GM10847 (cell line): Measurements from ENCODE around the gene PAX3.

Experiments used
- POLR2A ChIP-seq: IDR thresholded peaks from 2 replicates; pipeline ENCODE4 v1.6.1; 2011; ENCODE audit not compliant: insufficient read length; ENCODE audit errors: extremely low read depth

The PAX3 gene

DNA sequence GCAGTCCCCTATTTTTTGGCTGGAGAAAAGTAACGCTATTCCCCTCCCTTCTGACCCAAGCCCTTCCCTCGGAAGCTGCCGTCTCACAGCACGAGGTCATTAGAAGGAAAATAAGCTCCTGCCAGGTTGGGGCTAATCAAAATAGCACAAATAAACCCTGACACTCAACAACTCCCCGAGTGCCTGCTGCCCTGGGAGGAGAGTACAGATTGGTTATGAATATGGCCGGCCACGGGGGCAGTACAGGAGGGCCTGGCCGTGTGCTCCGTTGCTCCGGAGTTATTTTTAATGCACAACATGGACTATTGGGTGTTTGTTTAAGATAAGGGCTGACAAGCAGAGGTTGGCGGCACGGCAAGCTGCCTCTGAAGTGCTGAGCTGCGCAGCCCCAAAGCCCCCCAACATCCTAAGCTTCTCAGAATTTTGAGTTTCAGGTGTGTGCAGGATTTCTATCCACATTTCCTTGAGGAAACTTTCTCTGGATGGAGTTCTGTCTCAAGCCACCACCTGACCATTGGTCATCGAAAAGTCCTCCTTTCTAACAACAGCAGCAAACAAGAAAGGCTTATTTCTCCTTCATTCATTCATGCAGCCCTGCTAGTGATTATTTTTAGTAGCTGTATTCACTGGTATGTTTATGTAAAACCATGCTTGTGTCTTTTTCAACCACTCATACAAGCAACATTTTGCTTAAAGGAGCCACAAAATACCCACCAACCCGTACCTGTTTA is 58.7 kb downstream of the PAX3 start:
- no peak for TF ChIP-seq POLR2A

DNA sequence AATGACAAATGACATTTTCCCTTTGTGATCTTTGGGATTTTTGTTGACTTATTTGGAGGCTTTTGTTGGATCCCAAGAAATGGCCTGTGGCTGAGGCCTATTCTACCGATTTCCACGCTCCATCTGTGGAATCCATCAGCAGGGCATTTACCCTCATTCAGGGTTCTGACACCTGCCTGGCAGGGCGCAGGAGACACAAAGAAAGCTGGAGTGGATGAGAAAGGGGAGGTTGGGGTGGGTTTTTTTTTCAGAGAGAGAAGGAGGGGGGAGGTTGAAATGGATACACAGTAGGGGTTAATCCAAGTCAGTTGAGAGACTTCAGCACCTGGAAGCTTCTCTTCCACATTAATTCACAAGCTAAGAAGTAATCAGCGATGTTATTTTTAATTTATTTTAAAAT is 59.7 kb downstream of the PAX3 start:
- no peak for TF ChIP-seq POLR2A

DNA sequence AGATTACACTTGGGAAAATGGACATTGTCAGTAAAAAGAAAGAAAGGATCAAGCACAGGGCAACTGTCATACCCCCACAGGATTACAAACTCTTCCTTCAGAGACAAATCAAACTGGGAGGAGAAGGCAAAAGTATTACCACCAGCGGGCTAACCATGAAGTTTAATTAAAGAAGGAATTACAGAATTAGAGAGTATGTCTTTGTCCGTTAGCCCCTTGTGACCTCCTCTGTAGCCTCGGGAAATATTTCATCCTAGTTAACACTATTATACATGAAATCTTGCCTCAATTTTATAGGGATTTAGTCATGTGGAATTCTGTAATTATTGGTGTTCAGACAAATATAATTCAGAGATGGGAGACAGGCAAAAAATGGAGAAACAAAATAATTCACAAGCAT is 60.7 kb downstream of the PAX3 start:
- TF ChIP-seq POLR2A, result no peak

DNA sequence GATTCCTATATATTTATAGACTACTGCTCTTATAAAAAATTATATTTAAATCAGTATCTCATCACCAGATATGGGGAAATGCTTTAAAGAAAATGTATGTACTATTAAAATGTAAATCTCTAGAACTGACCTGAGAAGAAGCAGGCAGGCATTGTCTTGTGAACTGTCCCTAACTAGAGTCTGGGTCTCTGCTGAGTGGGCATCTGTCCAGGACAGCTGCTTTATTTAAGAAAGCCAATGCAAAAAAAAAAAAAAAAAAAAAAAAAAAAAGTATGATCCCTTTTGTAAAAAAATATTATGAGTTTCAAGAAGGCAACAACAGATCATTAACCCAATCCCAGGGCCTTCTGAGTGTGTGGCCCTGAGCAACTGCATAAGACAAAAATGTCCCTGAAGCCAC is 66.0 kb downstream of the PAX3 start:
- TF ChIP-seq POLR2A, result no peak

DNA sequence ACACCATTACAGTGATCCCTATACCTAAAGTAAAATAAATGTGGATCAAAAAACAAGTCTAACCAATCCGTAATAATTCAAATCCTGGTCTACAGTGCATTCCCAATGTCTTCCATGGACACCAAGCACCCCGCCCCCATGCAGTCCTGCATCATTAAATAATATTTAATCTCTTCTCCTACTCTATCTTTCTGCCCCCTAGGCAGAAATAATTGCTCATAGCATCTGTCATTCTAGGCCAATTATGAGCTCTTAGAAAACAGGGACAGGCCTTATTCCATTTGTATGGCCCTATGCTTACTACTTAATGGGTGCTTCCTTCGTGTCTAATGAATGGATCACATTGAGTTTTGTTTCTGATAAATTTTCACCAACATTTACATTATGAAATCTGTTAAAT is 66.4 kb downstream of the PAX3 start:
- TF ChIP-seq POLR2A, result no peak

DNA sequence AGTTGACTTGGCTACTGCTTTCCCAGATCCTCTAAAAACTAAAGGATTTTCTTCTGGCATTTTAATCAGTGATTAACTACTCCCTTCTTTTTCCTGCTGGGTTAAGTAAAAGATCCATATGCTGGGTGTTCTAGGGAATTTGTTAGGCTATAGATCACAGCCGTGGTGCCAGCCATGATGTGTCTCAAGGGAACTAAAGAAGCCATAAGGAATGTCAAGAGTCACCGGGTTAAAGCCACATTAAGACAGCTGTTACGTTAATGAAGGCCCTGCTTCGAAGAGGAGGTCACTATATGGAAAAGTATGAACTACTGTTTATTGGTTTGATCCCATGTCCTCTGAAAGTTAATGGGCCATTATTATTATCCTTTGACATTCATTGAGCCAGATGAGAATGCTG is 70.7 kb downstream of the PAX3 start:
- no peak for TF ChIP-seq POLR2A

DNA sequence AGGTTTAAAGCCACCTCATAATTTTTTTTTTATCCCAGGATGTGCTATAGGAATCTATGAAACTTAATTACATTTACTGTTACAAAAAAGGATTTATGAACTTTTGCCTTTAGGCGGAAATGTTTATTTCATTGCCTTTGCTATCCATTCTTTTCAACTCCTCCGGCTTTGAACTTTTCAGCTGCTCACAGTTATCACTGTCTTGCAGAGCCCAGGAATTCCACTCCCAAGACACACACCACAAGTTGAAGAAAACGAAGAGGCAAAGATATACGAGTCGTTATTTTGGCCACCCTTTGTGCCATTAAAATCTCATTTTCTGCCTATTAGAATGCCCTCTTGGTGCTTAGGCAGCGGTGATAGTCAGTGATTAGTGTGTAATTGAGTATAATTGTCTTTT is 80.0 kb downstream of the PAX3 start:
- no peak for TF ChIP-seq POLR2A

DNA sequence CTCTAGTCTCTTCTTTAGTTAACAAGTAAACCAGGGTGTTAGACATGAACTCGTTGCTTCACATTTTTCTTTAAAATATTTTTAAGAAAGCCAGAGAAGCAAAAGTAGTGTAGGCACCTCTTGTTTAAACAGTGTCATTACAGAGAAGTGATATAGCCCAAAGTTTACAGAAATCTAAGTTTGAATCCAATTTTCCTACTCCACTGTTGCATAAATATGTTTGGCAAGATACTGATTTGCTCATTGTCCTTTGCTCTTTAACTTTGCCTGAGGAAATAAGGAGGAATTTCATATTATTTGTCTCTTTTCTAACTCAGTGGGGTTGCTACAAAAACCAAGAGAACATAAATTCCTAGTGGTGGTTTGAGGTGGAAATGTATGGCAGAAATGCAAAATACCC is 81.1 kb downstream of the PAX3 start:
- no peak for TF ChIP-seq POLR2A

DNA sequence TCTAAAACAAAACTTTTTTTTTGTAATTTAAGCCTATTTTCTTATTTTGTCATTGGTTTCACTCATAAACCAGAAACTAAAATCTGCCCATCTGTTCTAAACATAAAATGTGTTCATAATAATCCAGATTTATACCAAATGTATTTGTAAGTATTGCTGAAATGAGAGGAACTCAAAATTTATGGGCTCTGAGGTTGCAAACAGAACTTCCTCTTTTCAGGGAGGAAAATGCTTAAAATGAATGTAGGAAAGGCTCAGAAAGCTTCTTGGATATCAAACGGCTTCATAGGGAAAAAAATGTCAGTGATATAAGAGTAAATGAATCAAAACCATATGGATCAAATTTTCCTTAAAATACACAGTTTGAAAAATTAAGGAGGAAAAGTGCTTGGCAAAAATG is 83.9 kb downstream of the PAX3 start:
- no peak for TF ChIP-seq POLR2A

DNA sequence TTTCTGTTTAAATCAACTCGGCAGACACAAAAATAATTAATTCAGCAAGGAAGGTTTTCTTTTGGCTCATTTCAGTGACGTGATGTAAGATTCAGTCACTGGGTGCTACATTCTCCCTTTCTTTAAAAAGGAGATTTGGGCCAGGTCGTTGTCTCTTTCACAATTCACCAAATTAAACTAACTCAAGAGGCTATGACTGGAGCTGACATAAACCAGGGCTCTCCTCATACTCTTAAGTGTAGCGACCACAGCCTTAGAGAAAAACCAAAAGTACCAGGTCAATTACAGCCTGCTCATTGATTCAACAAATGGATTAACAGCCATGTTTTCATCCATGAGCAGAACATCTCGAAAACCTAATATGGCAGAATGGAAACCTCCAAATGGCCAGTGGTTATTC is 85.7 kb downstream of the PAX3 start:
- no peak for TF ChIP-seq POLR2A

DNA sequence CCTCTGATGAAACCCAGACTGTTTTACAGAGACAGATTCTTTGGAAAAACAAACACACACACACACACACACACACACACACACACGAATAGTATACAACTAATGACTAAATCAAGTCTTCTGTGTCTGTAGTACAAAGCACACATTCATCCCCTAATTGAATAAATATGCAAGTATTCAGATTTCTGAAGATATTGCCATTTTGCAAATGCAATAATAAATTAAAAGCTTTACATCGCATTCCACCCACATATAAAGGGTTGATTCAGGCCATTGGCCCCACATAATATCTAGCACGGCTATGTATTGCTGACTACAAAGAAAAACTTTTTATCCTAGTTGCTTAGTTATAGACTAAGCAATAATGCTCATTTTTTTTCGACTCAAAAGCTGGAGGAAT is 86.2 kb downstream of the PAX3 start:
- no peak for TF ChIP-seq POLR2A

DNA sequence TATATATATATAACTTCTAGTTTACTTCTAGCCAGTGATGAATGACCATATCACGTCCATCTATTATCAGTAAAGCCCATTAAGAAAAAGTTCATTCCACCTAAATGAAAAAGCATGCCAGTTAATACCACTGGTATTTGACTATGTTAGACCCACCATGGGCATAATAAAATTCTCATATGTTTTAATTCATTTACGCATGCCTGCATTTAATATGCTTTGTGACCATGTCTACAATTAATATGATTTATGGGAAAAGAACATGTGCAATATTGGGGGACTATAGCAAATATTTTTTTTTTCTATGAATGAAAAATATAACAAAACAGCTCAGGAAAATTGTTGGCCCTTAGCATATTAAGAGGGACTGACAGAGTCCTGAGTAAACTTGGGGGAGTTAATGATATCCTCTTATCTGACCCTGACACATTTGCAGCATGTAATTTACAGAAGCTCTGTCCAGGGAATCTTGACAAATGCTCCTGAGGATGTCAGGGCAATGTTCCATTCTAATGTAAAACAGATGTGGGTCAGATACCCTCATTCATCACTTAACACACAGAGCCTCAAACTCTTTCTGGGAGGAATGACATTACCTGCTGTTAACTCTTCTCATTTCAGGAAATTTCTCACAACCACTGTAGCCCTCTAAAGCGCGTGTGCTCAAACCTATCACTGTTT is 90.6 kb downstream of the PAX3 start:
- TF ChIP-seq POLR2A, result no peak

DNA sequence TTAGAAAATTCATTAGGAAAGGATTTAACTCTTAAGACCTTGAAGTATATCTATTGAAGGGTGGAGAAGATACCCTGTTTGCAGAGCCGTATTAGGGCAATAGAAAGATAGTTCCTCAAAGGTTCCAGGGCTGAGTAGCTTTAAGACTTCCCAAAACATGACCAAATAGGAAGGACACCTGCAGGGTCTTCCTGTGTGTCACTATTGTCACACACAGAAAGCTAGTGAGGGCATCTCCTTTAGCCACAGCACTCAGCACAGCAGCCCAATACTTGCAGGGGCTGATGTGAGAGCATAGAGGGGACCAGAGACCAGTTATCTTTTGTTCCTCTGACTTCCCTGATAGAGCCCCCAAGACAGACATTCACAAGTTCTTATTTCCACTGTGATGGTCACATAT is 93.7 kb downstream of the PAX3 start:
- no peak for TF ChIP-seq POLR2A

DNA sequence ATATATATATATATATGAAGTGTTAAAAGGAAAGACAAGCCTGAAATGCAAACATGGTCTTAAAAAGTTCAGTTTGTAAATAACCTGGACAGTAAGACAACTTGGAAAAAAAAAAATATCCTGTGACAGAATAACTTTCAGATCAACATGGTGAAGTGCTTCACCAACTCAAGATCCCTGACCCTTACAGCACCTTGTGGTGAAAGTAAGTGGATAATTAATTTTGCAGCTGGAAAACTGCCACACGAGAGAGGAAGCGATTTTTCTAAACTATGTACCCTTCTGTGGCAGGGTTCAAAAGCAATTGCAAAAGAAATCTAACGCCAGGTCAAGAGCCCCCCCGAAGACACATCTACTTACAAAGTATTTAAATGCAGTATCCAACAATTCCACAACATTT is 95.8 kb downstream of the PAX3 start:
- TF ChIP-seq POLR2A, result no peak

DNA sequence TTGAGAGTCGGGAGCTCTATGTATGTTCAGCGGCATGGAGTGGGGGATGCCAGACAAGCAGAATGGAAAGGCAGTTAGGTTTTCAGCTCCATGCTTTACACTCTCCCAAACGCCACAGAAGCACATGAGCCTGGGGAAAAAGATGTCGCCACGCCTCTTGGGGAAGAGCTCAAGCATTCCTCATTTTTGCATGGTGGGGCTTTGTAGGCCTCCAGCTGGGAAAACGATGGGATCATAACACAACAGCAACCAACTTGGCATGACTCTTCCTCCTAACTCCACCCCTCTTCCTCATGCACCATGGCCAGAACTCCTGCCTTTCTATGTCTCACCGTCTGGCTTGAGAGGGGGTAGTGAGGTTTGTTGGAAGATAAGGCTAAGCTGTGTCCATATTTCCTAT is 102.6 kb downstream of the PAX3 start:
- no peak for TF ChIP-seq POLR2A

DNA sequence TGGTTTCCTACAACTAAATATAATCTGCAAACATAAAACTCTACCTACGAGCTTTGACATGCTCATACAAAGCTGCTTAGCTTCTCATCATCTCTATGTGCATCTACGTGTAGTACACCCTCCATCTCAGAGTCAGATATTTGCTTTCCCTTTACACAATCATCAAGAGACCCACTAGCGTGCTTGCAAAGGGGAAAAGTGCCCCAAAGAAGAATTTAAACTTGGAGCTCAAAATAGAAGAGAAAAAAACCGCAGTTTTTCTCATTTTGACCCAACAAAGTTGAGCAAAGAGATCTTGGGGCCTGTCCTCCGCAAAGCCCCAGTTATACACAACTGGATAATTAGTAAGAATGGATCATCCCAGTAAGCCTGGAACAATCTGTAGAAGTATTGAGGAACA is 104.1 kb downstream of the PAX3 start:
- no peak for TF ChIP-seq POLR2A

DNA sequence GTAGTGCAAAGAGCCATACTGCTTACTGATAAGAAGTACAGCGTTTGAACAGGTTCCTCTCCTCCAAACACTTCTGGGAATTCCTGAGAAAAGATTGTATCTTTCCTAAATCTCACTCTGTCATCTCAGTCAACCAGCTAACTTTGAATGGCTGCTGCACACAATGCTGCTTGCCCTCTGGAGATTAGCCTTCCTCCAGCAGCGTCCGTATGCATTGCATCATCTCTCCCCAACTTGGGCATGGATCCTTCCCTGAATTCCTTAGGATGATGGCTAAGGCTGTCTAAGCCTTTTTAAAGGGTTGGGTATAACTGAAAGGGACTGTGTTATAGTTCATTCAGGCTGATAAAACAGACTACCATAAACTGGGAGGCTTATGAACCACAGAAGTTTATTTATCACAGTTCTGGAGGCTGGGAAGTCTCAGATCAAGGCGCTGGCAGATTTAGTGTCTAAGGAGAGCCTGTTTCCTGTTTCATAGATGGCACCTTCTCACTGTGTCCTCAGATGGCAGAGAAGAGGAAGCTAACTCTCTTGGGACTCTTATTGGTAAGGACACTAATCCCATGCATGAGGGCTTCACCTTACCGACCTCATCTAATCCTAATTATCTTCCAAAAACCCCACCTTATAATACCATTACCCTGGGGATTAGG is 105.3 kb downstream of the PAX3 start:
- no peak for TF ChIP-seq POLR2A

DNA sequence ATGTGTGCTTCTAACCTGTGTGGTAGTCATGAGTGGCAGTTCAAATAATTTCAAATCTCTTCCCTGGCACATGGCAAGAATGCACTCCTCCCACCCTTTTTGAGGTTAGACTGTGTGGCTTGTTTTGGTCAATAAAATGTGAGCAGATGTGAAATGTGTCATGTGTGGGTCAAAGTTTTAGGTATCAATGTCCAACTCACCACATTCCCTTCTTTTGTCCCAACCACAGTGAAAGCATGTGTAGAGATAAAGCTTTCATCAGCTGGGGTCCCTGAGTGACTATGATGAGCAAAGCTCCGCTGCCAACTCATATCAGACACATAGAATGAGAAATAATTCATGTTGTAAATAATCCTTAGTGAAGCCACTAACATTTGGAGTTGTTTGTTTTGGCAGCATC is 118.2 kb downstream of the PAX3 start:
- no peak for TF ChIP-seq POLR2A
